GM12878 (cell line): ENCODE results near the gene GPC6. TPM values are rescaled to one million over a fixed set of nuclear protein-coding genes. Genes with fewer than 3 reads are reported as not detected.

Experiments
- ATAC-seq: fragments of 200-7000 bp; cut with Tn5 transposase; 3 replicates; pipeline ENCODE4 v1.9.1; 2020; ENCODE audit warnings: mild to moderate bottlenecking, moderate library complexity
- BruUV-seq: library from RNA; stranded (reverse); fragments of 400-500 nt; replicated peaks from 2 replicates; lab custom pipeline; 2021; lab: Mats Ljungman, UMichigan
- CTCF ChIA-PET: fragments of 300-600 bp; sonication (Branson Sonifier 250); formaldehyde crosslinking; extraction: SDS; loops from one replicate; lab custom pipeline; 2021; ENCODE audit warnings: inconsistent platforms; lab: Yijun Ruan, JAX
- POLR2A ChIA-PET: fragments of 350-600 bp; formaldehyde crosslinking; extraction: SDS; loops from one replicate; lab custom pipeline; 2021; ENCODE audit warnings: inconsistent platforms; lab: Charles Lee
- RAD21 ChIA-PET: fragments of 300-600 bp; sonication (Branson Sonifier 250); formaldehyde crosslinking; loops from one replicate; lab custom pipeline; 2023; ENCODE audit warnings: antibody characterized with exemption; ENCODE audit not compliant: unreplicated experiment; lab: Charles Lee
- SMC1A ChIA-PET: fragments of 300-600 bp; sonication (Branson Sonifier 250); formaldehyde crosslinking; loops from one replicate; lab custom pipeline; 2023; ENCODE audit not compliant: unreplicated experiment, uncharacterized antibody; lab: Charles Lee
- DNase-seq: peaks from one replicate; pipeline ENCODE4 v3.0.0-alpha.2; 2011; ENCODE audit warnings: low read depth, low spot score
- FAIRE-seq: peaks from 3 replicates; lab custom pipeline; 2011; peaks lifted over from hg19 to GRCh38; lab: Jason Lieb, UNC
- H2AFZ ChIP-seq: 2 replicates; pipeline ENCODE4 v1.6.0; 2011; ENCODE audit warnings: low read depth, low read length, control low read depth; ENCODE audit not compliant: control insufficient read depth
- H3K27ac ChIP-seq: 2 replicates; pipeline ENCODE4 v1.5.1; 2011; ENCODE audit warnings: control low read depth; ENCODE audit not compliant: control insufficient read depth, insufficient read depth
- H3K27me3 ChIP-seq, 2 experiments: replicated peaks in 1 of 2; 2 replicates each; pipeline versions ENCODE4 v1.6.0 to v1.6.1; 2011; ENCODE audit warnings: low read length in 1 of 2; ENCODE audit not compliant: control insufficient read depth in 2 of 2, insufficient read depth in 2 of 2
- H3K36me3 ChIP-seq, 2 experiments: 2 replicates each; pipeline ENCODE4 v1.5.1; 2011; ENCODE audit warnings: low read length in 1 of 2; ENCODE audit not compliant: control insufficient read depth in 2 of 2, insufficient read depth in 2 of 2
- H3K4me1 ChIP-seq: 2 replicates; pipeline ENCODE4 v1.6.1; 2011; ENCODE audit warnings: mild to moderate bottlenecking, low read length, moderate library complexity, mixed read lengths; ENCODE audit not compliant: control insufficient read depth, insufficient read depth
- H3K4me2 ChIP-seq: 2 replicates; pipeline ENCODE4 v1.6.0; 2011; ENCODE audit warnings: control low read depth; ENCODE audit not compliant: control insufficient read depth, insufficient read depth
- H3K4me3 ChIP-seq: fragments of 200-600 bp; sonication (generic); 2 replicates; pipeline ENCODE4 v1.5.1; 2016
- H3K79me2 ChIP-seq: 2 replicates; pipeline ENCODE4 v1.6.0; 2011; ENCODE audit warnings: low read length; ENCODE audit not compliant: control insufficient read depth, insufficient read depth
- H3K9ac ChIP-seq: 2 replicates; pipeline ENCODE4 v1.8.0; 2011; ENCODE audit warnings: low read length, control low read depth, mixed read lengths; ENCODE audit not compliant: control insufficient read depth, insufficient read depth
- H3K9me3 ChIP-seq: replicated peaks from 3 replicates; pipeline ENCODE4 v1.5.1; 2011; ENCODE audit warnings: mild to moderate bottlenecking, low read length; ENCODE audit not compliant: control insufficient read depth, insufficient read depth
- H4K20me1 ChIP-seq: 2 replicates; pipeline ENCODE4 v1.6.0; 2011; ENCODE audit not compliant: control insufficient read depth, insufficient read depth
- CEBPB ChIP-seq, 2 experiments: fragments of 150-350 bp in 1 of 2; IDR thresholded peaks; 2 replicates each; pipeline ENCODE4 v1.6.1; 2012 to 2014; ENCODE audit warnings: low read depth in 2 of 2, low read length in 2 of 2, borderline replicate concordance in 1 of 2, inconsistent platforms in 1 of 2
- CHD2 ChIP-seq: IDR thresholded peaks from 2 replicates; pipeline ENCODE4 v1.6.1; 2011; ENCODE audit warnings: low read depth, low read length, improper control_type of control experiment, borderline replicate concordance
- HDAC2 ChIP-seq: fragments of 200-600 bp; sonication (generic); IDR thresholded peaks from 2 replicates; pipeline ENCODE4 v1.6.1; 2017
- IRF3 ChIP-seq: fragments of 450-650 bp; IDR thresholded peaks from 2 replicates; pipeline ENCODE4 v1.6.1; 2014; ENCODE audit warnings: mild to moderate bottlenecking
- JUND ChIP-seq: IDR thresholded peaks from 2 replicates; pipeline ENCODE4 v1.6.1; 2012; ENCODE audit warnings: low read depth, mild to moderate bottlenecking, low read length, improper control_type of control experiment, moderate library complexity
- KDM1A ChIP-seq: fragments of 200-600 bp; sonication (generic); IDR thresholded peaks from 2 replicates; pipeline ENCODE4 v1.6.1; 2016; ENCODE audit warnings: borderline replicate concordance
- KLF5 ChIP-seq: fragments of 450-650 bp; IDR thresholded peaks from 2 replicates; pipeline ENCODE4 v1.6.1; 2014; ENCODE audit warnings: mild to moderate bottlenecking; ENCODE audit not compliant: partially characterized antibody
- LARP7 ChIP-seq: fragments of 450-650 bp; IDR thresholded peaks from 2 replicates; pipeline ENCODE4 v1.6.1; 2017; ENCODE audit warnings: mild to moderate bottlenecking
- NFXL1 ChIP-seq: fragments of 450-650 bp; IDR thresholded peaks from 2 replicates; pipeline ENCODE4 v1.6.1; 2017; ENCODE audit warnings: antibody characterized with exemption, mild to moderate bottlenecking, borderline replicate concordance
- RELA ChIP-seq: fragments of 450-650 bp; IDR thresholded peaks from 2 replicates; pipeline ENCODE4 v1.8.0; 2014; ENCODE audit warnings: borderline replicate concordance; ENCODE audit not compliant: partially characterized antibody
- SIX5 ChIP-seq: IDR thresholded peaks from 2 replicates; pipeline ENCODE4 v1.6.1; 2011; ENCODE audit warnings: mild to moderate bottlenecking, low read depth, low read length, moderate library complexity; ENCODE audit not compliant: severe bottlenecking
- SMC3 ChIP-seq: IDR thresholded peaks from 2 replicates; pipeline ENCODE4 v1.6.1; 2011; ENCODE audit warnings: low read length, improper control_type of control experiment, borderline replicate concordance
- SP1 ChIP-seq: IDR thresholded peaks from one replicate; pipeline ENCODE4 v1.6.1; 2011; ENCODE audit warnings: low read depth, low read length
- SUPT20H ChIP-seq: IDR thresholded peaks from 2 replicates; pipeline ENCODE4 v1.6.1; 2011; ENCODE audit warnings: low read depth, mild to moderate bottlenecking, low read length, moderate library complexity, borderline replicate concordance; ENCODE audit not compliant: control insufficient read depth
- TBL1XR1 ChIP-seq: IDR thresholded peaks from 2 replicates; pipeline ENCODE4 v1.6.1; 2012; ENCODE audit warnings: low read depth, low read length, improper control_type of control experiment
- ZBTB4 ChIP-seq: fragments of 450-650 bp; formaldehyde crosslinking; IDR thresholded peaks from 2 replicates; pipeline ENCODE4 v1.4.0; 2022; ENCODE audit warnings: mild to moderate bottlenecking, moderate library complexity
- WGBS: methylation state at CpG from one replicate; pipeline ENCODE4 v1.1.6; 2016; ENCODE audit warnings: low lambda C conversion rate; ENCODE audit not compliant: insufficient replicate concordance, insufficient coverage; ENCODE audit errors: missing lambda C conversion rate; 5-methylcytosine and 5-hydroxymethylcytosine counted together
- in situ Hi-C: fragments of 300-500 bp; cut with MboI; formaldehyde crosslinking; loops from 9 replicates; pipeline ENCODE4 v1.14.3; 2018; ENCODE audit warnings: mixed read lengths
- intact Hi-C: fragments of 100-400 bp; cut with micrococcal nuclease; formaldehyde crosslinking; loops from one replicate; pipeline ENCODE4 v1.14.2; 2022; ENCODE audit not compliant: unreplicated experiment
- polyA plus RNA-seq, 11 experiments: library from polyadenylated mRNA; depleted of rRNA in 4 of 11; unstranded in 6 of 11; stranded (reverse) in 5 of 11; fragments of >200 nt; fragmentation: Nextera tagmentation in 4 of 11; fragmentation: Illumina TruSeq in 1 of 11; extraction: Ambion mirVana in 4 of 11; extraction: Trizol in 1 of 11; gene quantifications; 1 replicate in 1 of 11; 2 replicates in 10 of 11; pipeline versions ENCODE4 v1.2.1 to v1.2.3, GENCODE V29; 2011 to 2016; ENCODE audit warnings: inconsistent platforms in 2 of 11, missing spikeins in 2 of 11, low read depth in 1 of 11
- total RNA-seq, 4 experiments: library from RNA; depleted of rRNA in 3 of 4; stranded (reverse); fragments of >200 nt in 3 of 4; fragmentation: Illumina TruSeq in 1 of 4; extraction: Trizol in 1 of 4; gene quantifications; 2 replicates each; pipeline versions ENCODE4 v1.2.1 to v1.2.3, GENCODE V29; 2013 to 2021

The GPC6 gene
- total and polyA plus RNA-seq, 10 of the 15 experiments (the other 5 are each of a cell fraction or from before 2014, with no cell fraction given), result 0.03 to 0.04 (median 0.03) TPM; not detected in 7

- in situ Hi-C loops, result no loop called here
- H2AFZ ChIP-seq, result no peak overlapping the region
- H3K36me3 ChIP-seq, result no peaks in the 10 kb centered on the region
- H3K27ac ChIP-seq, result no peak overlapping the region
- DNase-seq (no peak), FAIRE-seq (no peak), ATAC-seq (no peak)
- H3K9ac ChIP-seq, result no peak overlapping the region
- no peaks in the 10 kb centered on the region for H3K9me3 ChIP-seq
- H3K4me1 ChIP-seq, result no peaks in the 10 kb centered on the region
- ChIA-PET RAD21 (no interaction called here), POLR2A (no interaction called here), SMC1A (interaction anchor here (0.7 kb wide), 2 partner anchors 774 to 951 kb away, joined by 3 read pairs; no protein-coding TSS in a partner anchor), CTCF (no interaction called here)
- no TSS peak for BruUV-seq
- TF ChIP-seq SUPT20H (no peak), CEBPB (IDR thresholded peaks at IDR 0.05; ENCODE audit: borderline replicate concordance in 1 of 2, low read depth in 2 of 2, low read length in 2 of 2) (no peak), KDM1A (no peak), RELA (no peak), HDAC2 (no peak), KLF5 (no peak), TBL1XR1 (no peak), JUND (no peak), SMC3 (no peak)
- no peaks in the 10 kb centered on the region for H3K27me3 ChIP-seq
- H3K4me3 ChIP-seq, result no peak overlapping the region
- no peak overlapping the region for H3K4me2 ChIP-seq
- WGBS, result 24% methylated on average over 4 of the region's 4 CpGs
- no peaks in the 10 kb centered on the region for H3K79me2 ChIP-seq
- intact Hi-C loops, result no loop called here
- H4K20me1 ChIP-seq, result no peaks in the 10 kb centered on the region
These were observed 210.5 kb downstream of the GPC6 start for GRCh38 chr13:93437081-93437480.

- Histone ChIP-seq H3K4me2 (no peak overlapping the region), H3K27me3 (no peaks in the 10 kb centered on the region), H3K36me3 (no peaks in the 10 kb centered on the region), H4K20me1 (no peaks in the 10 kb centered on the region), H3K27ac (no peak overlapping the region), H3K4me3 (no peak overlapping the region), H2AFZ (no peak overlapping the region), H3K79me2 (no peaks in the 10 kb centered on the region), H3K9me3 (no peaks in the 10 kb centered on the region), H3K4me1 (no peaks in the 10 kb centered on the region), H3K9ac (no peak overlapping the region)
- 2% methylated on average over 2 of the region's 2 CpGs for WGBS
- in situ Hi-C loops (no loop called here), intact Hi-C loops (no loop called here)
- CTCF ChIA-PET, result no interaction called here
- RAD21 ChIA-PET, result no interaction called here
- no peak for DNase-seq
- POLR2A ChIA-PET, result no interaction called here
- no TSS peak for BruUV-seq
- no peak for FAIRE-seq
- SMC1A ChIA-PET, result interaction anchor here (0.9 kb wide), 1 partner anchor 14 kb away, joined by 3 read pairs; no protein-coding TSS in a partner anchor
- ATAC-seq, result no peak
- TF ChIP-seq IRF3 (no peak), RELA (no peak), SP1 (no peak), CHD2 (no peak), LARP7 (no peak), NFXL1 (no peak), ZBTB4 (CRISPR knock-in tag) (no peak), SIX5 (no peak)
These were observed 219.6 kb downstream of the GPC6 start for GRCh38 chr13:93446238-93446637.
